Pancreas (tissue), 10 donors: Measurements from ENCODE around the gene ZNF672. TPM values are rescaled to one million over a fixed set of nuclear protein-coding genes. Genes with fewer than 3 reads are reported as not detected.

Experiments used
- ATAC-seq, 4 donors: fragments of 200-7000 bp; cut with Tn5 transposase; one replicate each; pipeline versions ENCODE4 v1.8.0 to v1.9.1; 2020; ENCODE audit warnings: mild to moderate bottlenecking in 4 of 4, moderate library complexity in 4 of 4
- DNase-seq, 6 donors: peaks; one replicate each; pipeline ENCODE4 v3.0.0-alpha.2; 2020
- FAIRE-seq: peaks from 2 replicates; lab custom pipeline; 2012; peaks lifted over from hg19 to GRCh38; lab: Jason Lieb, UNC
- H3K27ac ChIP-seq, 4 donors: fragments of 200-600 bp; sonication (generic); 1 replicate in 3 of 4; 2 replicates in 1 of 4; pipeline versions ENCODE4 v1.5.0 to v1.8.0; 2020
- H3K27me3 ChIP-seq, 4 donors: fragments of 200-600 bp; one replicate each; pipeline ENCODE4 v1.8.0; 2021
- H3K36me3 ChIP-seq, 3 donors: fragments of 200-600 bp; sonication (generic) in 1 of 3; one replicate each; pipeline versions ENCODE4 v1.5.0 to v1.8.0; 2020 to 2021
- H3K4me1 ChIP-seq, 3 donors: fragments of 200-600 bp; one replicate each; pipeline ENCODE4 v1.8.0; 2021
- H3K4me3 ChIP-seq, 4 donors: fragments of 200-600 bp; sonication (generic) in 2 of 4; one replicate each; pipeline versions ENCODE4 v1.5.0 to v1.8.0; 2020 to 2021
- H3K9me3 ChIP-seq, 4 donors: fragments of 200-600 bp; one replicate each; pipeline ENCODE4 v1.8.0; 2021
- WGBS, 2 donors: extraction: QIAGEN DNeasy Blood & Tissue Kit; methylation state at CpG; one replicate each; pipeline ENCODE4 v1.1.7; 2013; 5-methylcytosine and 5-hydroxymethylcytosine counted together
- intact Hi-C, 3 donors: fragments of 100-400 bp; cut with DNase I; formaldehyde crosslinking; loops; one replicate each; pipeline versions ENCODE4 v1.11.1 to v1.14.2; 2022
- polyA plus RNA-seq, 2 donors: library from polyadenylated mRNA; stranded (reverse); fragments of 200-250 nt; gene quantifications; one replicate each; pipeline ENCODE4 v1.2.3, GENCODE V29; 2013
- total RNA-seq, 6 donors: library from RNA; stranded (reverse); fragmentation: NEBNext Ultra II Directional in 4 of 6; extraction: Animal tissue kit (Norgen Biotek cat#: 25700) in 4 of 6; gene quantifications; one replicate each; pipeline versions ENCODE4 v1.2.1 to v1.2.4, GENCODE V29; 2021 to 2023
- TF ChIP-seq, protein P1 (sequence below), 4 donors: fragments of 200-600 bp; sonication (generic) in 3 of 4; IDR thresholded peaks; one replicate each; pipeline versions ENCODE4 v1.5.0 to v1.8.0; 2021; ENCODE audit warnings: antibody characterized with exemption in 4 of 4
- donor health status: healthy with polysubstance abuse.
- donor health status: DM: no; HTN: no; CAD: no; lungs with moderate emphysema.
- donor health status: DM: no; HTN: no; CAD: no.
- donor health status: control.
- donor health status: control.
- donor health status: Bipolar disorder and iron deficiency.
- donor health status: DM: yes; HTN: yes; CAD: no.
- donor health status: DM: no; HTN: no; CAD: no.
- donor health status: DM: no; HTN: no; CAD: no.
- donor health status: DM: yes; HTN: yes; CAD: no.

Gene ZNF672
- total and polyA plus RNA-seq, 8 donors: 9.7 to 22.6 (median 15.1) TPM

DNA sequence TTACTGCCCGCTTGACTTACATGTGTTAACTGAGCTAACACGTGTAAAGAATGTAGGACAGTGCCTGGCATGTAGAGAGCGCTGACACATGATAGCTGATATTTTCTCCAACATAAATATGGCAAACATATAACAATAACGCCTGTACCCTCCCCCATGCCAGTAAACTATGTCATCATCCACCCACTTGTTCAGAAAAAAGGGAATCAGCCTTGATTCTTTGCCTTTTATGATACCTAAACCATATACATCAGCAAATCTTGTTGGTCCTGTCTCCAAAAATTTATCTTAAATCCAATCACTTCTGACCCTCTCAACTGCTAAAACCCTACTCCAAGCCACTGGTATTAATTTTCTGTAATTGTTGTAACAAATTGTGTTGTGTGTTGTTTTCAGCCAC lies 22.0 kb downstream of the ZNF672 start:
- Histone ChIP-seq H3K4me3 (no peak overlapping the region), H3K27me3 (no peaks in the 10 kb centered on the region), H3K4me1 (peaks cover 0 to 18% (median 5%) of the 10 kb centered on the region in 3 donors), H3K27ac (no peak overlapping the region), H3K36me3 (no peaks in the 10 kb centered on the region), H3K9me3 (no peaks in the 10 kb centered on the region)
- no peak for ATAC-seq
- no peak for DNase-seq
- 85 to 90% methylated on average over 4 of the region's 4 CpGs for WGBS, 2 donors
- intact Hi-C loops: no loop called here
- no peak for FAIRE-seq
- TF ChIP-seq, protein P1, sequence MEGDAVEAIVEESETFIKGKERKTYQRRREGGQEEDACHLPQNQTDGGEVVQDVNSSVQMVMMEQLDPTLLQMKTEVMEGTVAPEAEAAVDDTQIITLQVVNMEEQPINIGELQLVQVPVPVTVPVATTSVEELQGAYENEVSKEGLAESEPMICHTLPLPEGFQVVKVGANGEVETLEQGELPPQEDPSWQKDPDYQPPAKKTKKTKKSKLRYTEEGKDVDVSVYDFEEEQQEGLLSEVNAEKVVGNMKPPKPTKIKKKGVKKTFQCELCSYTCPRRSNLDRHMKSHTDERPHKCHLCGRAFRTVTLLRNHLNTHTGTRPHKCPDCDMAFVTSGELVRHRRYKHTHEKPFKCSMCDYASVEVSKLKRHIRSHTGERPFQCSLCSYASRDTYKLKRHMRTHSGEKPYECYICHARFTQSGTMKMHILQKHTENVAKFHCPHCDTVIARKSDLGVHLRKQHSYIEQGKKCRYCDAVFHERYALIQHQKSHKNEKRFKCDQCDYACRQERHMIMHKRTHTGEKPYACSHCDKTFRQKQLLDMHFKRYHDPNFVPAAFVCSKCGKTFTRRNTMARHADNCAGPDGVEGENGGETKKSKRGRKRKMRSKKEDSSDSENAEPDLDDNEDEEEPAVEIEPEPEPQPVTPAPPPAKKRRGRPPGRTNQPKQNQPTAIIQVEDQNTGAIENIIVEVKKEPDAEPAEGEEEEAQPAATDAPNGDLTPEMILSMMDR (IDR thresholded peaks at IDR 0.05): no peak

DNA sequence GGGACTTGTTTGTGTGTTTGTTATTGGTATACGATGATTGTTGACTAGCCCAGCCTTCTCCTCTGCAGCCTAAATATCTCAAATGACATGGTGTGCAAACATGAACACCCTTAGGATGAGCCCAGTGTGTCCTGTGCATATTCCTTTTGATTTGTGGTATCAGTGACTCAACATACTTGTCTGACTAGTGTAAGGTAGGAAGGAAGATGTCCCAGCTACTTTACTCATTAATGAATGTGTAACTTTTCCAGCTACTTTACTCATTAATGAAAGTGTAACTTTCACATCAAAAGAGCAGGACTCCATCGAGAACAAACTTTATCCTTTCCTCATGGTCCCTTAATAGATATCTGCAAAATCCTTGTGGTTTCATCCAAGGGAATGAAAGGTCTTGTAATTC lies 23.6 kb downstream of the ZNF672 start:
- FAIRE-seq (no peak), ATAC-seq (no peak), DNase-seq (no peak)
- Histone ChIP-seq H3K27ac (no peak overlapping the region), H3K4me3 (no peak overlapping the region), H3K27me3 (no peaks in the 10 kb centered on the region), H3K4me1 (peaks cover 0 to 18% (median 5%) of the 10 kb centered on the region in 3 donors), H3K36me3 (no peaks in the 10 kb centered on the region), H3K9me3 (no peaks in the 10 kb centered on the region)
- 68 to 81% methylated on average over 2 of the region's 2 CpGs for WGBS, 2 donors
- intact Hi-C loops: no loop called here
- TF ChIP-seq, protein P1 (IDR thresholded peaks at IDR 0.05): no peak

DNA sequence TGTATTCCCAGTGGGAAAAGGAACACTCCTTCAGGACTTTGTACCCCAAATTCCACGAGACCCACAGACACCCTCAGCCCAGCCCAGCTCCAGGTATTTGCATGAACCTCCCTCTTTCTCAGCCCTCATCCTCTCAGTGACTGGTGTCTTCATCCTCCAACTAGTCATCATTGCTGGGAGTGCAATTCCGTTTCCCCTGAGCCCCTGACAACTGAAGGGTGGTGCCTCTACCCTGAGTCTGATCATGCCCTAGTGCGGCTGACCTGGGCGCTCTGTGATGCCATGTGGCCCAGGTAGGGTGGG lies 24.6 kb downstream of the ZNF672 start:
- intact Hi-C loops: no loop called here
- H3K9me3 ChIP-seq: no peaks in the 10 kb centered on the region
- H3K27me3 ChIP-seq: no peaks in the 10 kb centered on the region
- FAIRE-seq (no peak), DNase-seq (no peak), ATAC-seq (no peak)
- 5% methylated on average over 4 of the region's 4 CpGs for WGBS, 2 donors
- peaks cover 0 to 13% (median 5%) of the 10 kb centered on the region in 3 donors for H3K4me1 ChIP-seq
- H3K36me3 ChIP-seq: no peaks in the 10 kb centered on the region
- H3K4me3 ChIP-seq: peak overlapping the region; percentile 44 to 60 (median 54)
- TF ChIP-seq, protein P1 (IDR thresholded peaks at IDR 0.05): no peak
- H3K27ac ChIP-seq: peak overlapping the region in 3 of 4 donors; percentile 33 to 73 (median 54)

DNA sequence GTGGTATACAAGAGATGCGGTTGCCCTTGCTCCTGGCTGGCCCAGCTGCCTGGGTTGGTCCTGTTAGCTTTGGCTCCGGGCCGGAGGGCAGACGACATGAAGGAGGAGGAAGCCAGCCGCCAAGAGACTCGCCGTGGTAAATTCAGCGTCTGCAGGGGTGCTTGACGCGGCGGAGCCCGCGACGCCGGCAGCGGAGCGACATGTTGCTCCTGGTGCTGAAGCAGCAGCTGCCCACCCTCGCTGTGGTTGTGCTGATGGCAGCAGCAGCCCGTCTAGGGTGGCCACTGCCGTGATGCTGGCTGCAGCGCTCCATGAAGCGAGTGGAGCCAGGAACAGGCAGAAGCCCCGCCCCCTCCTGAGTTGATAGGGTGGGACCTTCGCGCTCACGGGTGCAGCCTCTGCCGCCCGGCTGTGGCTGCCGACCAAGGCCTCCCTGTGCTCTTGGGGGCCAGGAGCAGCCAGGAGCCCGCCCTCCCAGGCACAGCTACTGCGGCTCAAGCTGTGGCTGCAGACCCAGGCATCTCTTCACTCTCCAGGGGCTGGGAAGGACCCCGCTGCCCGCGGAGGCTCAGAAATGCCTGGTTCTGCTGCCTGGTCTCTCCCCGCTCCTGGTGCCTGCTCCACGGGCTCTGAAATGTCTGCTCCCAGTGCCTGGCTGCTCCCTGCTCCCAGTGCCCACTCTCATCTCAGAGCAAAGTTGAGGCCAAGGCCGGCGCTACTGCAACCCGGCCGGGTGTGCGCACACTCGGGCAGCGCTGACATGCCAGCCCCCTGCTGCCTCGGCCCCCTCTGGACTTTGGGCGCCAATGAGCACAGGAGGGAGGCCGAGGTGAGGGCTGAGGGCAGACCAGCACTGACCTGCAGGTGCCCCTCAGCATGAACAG lies 25.2 kb downstream of the ZNF672 start:
- ATAC-seq (peak; percentile 63 to 82 (median 78)), FAIRE-seq (no peak), DNase-seq (peak; percentile 79 to 92 (median 88))
- intact Hi-C loops: no loop called here
- H3K4me3 ChIP-seq: peak overlapping the region; percentile 44 to 60 (median 54)
- peak overlapping the region; percentile 33 to 73 (median 58) for H3K27ac ChIP-seq
- no peaks in the 10 kb centered on the region for H3K27me3 ChIP-seq
- TF ChIP-seq, protein P1 (IDR thresholded peaks at IDR 0.05): no peak
- H3K36me3 ChIP-seq: no peaks in the 10 kb centered on the region
- no peaks in the 10 kb centered on the region for H3K9me3 ChIP-seq
- 11 to 15% methylated on average over 46 of the region's 46 CpGs for WGBS, 2 donors
- H3K4me1 ChIP-seq: peaks cover 0 to 10% (median 5%) of the 10 kb centered on the region in 3 donors
